SK-N-SH (cell line): ENCODE measurements around the gene SYNGR3. TPM values are rescaled to one million over a fixed set of nuclear protein-coding genes. Genes with fewer than 3 reads are reported as not detected.
A peak's percentile ranks its signal among the peaks of the same experiment; 100 is the strongest.

Experiments
- CTCF ChIA-PET: fragments of 300-600, 350-600 bp; formaldehyde crosslinking; extraction: SDS; loops from one replicate; lab custom pipeline; 2021; lab: Yijun Ruan, JAX
- POLR2A ChIA-PET: fragments of 350-600 bp; sonication (Branson Sonifier 250); formaldehyde crosslinking; extraction: SDS; loops from one replicate; lab custom pipeline; 2020; ENCODE audit warnings: antibody characterized with exemption, inconsistent platforms; lab: Yijun Ruan, JAX
- DNase-seq: peaks from one replicate; pipeline ENCODE4 v3.0.0; 2012
- H2AFZ ChIP-seq: fragments of 200-600 bp; sonication (generic); 2 replicates; pipeline ENCODE4 v1.8.1; 2016; ENCODE audit warnings: antibody characterized with exemption, mild to moderate bottlenecking, low read depth
- H3F3A ChIP-seq: fragments of 200-600 bp; sonication (generic); replicated peaks from 2 replicates; pipeline ENCODE3; 2016; ENCODE audit warnings: antibody characterized with exemption, mild to moderate bottlenecking; ENCODE audit not compliant: insufficient read depth
- H3K27ac ChIP-seq, 2 experiments: fragments of 200-500 bp in 1 of 2; fragments of 200-600 bp in 1 of 2; sonication (Bioruptor generic) in 1 of 2; sonication (generic), shearing (Covaris generic) in 1 of 2; 2 replicates each; pipeline versions ENCODE4 v1.5.1 to v1.6.1; 2014 to 2016; ENCODE audit warnings: low read depth in 2 of 2, inconsistent platforms in 1 of 2, low read length in 1 of 2, mild to moderate bottlenecking in 1 of 2, mixed read lengths in 1 of 2
- H3K27me3 ChIP-seq: fragments of 200-600 bp; sonication (generic), shearing (Covaris generic); 2 replicates; pipeline ENCODE4 v1.6.1; 2016; ENCODE audit warnings: mixed run types; ENCODE audit not compliant: insufficient read depth
- H3K36me3 ChIP-seq, 2 experiments: fragments of 200-500 bp in 1 of 2; fragments of 200-600 bp in 1 of 2; sonication (Bioruptor generic) in 1 of 2; sonication (generic) in 1 of 2; replicated peaks in 1 of 2; 2 replicates each; pipeline versions ENCODE3 to v1.5.1; 2014 to 2016; ENCODE audit warnings: low read length in 1 of 2, mild to moderate bottlenecking in 1 of 2; ENCODE audit not compliant: insufficient read depth in 2 of 2, control insufficient read depth in 1 of 2
- H3K4me1 ChIP-seq, 2 experiments: fragments of 200-500 bp in 1 of 2; fragments of 200-600 bp in 1 of 2; sonication (Bioruptor generic) in 1 of 2; sonication (generic), shearing (Covaris generic) in 1 of 2; 2 replicates each; pipeline versions ENCODE4 v1.5.1 to v1.6.1; 2014 to 2016; ENCODE audit warnings: low read depth in 1 of 2, low read length in 1 of 2, mixed run types in 1 of 2; ENCODE audit not compliant: insufficient read depth in 2 of 2, control insufficient read depth in 1 of 2
- H3K4me2 ChIP-seq: fragments of 200-600 bp; sonication (generic), shearing (Covaris generic); 2 replicates; pipeline ENCODE4 v1.6.1; 2017; ENCODE audit warnings: mixed run types
- H3K4me3 ChIP-seq, 2 experiments: fragments of 200-500 bp in 1 of 2; fragments of 200-600 bp in 1 of 2; sonication (Bioruptor generic) in 1 of 2; sonication (generic), shearing (Covaris generic) in 1 of 2; 2 replicates each; pipeline versions ENCODE4 v1.5.1 to v1.8.1; 2014 to 2016; ENCODE audit warnings: low read depth in 2 of 2, inconsistent platforms in 1 of 2, low read length in 1 of 2, mild to moderate bottlenecking in 1 of 2, mixed read lengths in 1 of 2, moderate library complexity in 1 of 2
- H3K79me2 ChIP-seq: fragments of 200-600 bp; sonication (generic); 2 replicates; pipeline ENCODE4 v1.8.1; 2017; ENCODE audit warnings: mild to moderate bottlenecking; ENCODE audit not compliant: insufficient read depth
- H3K9ac ChIP-seq: fragments of 200-600 bp; sonication (generic); 2 replicates; pipeline ENCODE4 v1.6.1; 2017; ENCODE audit warnings: mixed run types
- H3K9me2 ChIP-seq: fragments of 200-600 bp; sonication (generic); 2 replicates; pipeline ENCODE4 v1.6.1; 2017; ENCODE audit warnings: mixed run types
- H3K9me3 ChIP-seq: fragments of 200-600 bp; sonication (generic); 2 replicates; pipeline ENCODE4 v1.6.1; 2017; ENCODE audit warnings: mixed run types, mild to moderate bottlenecking, moderate library complexity
- H4K20me1 ChIP-seq: fragments of 200-600 bp; sonication (generic); 2 replicates; pipeline ENCODE4 v1.6.1; 2017; ENCODE audit warnings: mild to moderate bottlenecking, mixed run types; ENCODE audit not compliant: insufficient read depth
- CHD2 ChIP-seq: fragments of 150-350 bp; IDR thresholded peaks from 2 replicates; pipeline ENCODE4 v1.6.1; 2018; ENCODE audit warnings: low read length; ENCODE audit not compliant: partially characterized antibody
- EP300 ChIP-seq, 2 experiments: IDR thresholded peaks; 2 replicates each; pipeline versions ENCODE4 v1.4.0 to v1.6.1; 2012; ENCODE audit warnings: borderline replicate concordance in 1 of 2, low read depth in 1 of 2, low read length in 1 of 2
- EZH2phosphoT487 ChIP-seq: fragments of 200-600 bp; sonication (generic); IDR thresholded peaks from 2 replicates; pipeline ENCODE4 v1.6.1; 2017; ENCODE audit warnings: low read depth, mixed run types, mild to moderate bottlenecking, antibody characterized with exemption, moderate library complexity, borderline replicate concordance
- MEF2A ChIP-seq: IDR thresholded peaks from 2 replicates; pipeline ENCODE4 v1.4.0; 2012; ENCODE audit warnings: low read depth, borderline replicate concordance
- POLR2AphosphoS5 ChIP-seq: IDR thresholded peaks from 2 replicates; pipeline ENCODE4 v1.6.1; 2012; ENCODE audit warnings: low read depth, low read length
- RCOR1 ChIP-seq: fragments of 150-350 bp; IDR thresholded peaks from 2 replicates; pipeline ENCODE4 v1.6.1; 2017; ENCODE audit warnings: antibody characterized with exemption, low read length
- RFX5 ChIP-seq: IDR thresholded peaks from 2 replicates; pipeline ENCODE4 v1.6.1; 2012; ENCODE audit warnings: mild to moderate bottlenecking, improper control_type of control experiment, low read length
- TAF1 ChIP-seq: IDR thresholded peaks from 2 replicates; pipeline ENCODE4 v1.6.1; 2012; ENCODE audit warnings: low read depth, mild to moderate bottlenecking, low read length, moderate library complexity, borderline replicate concordance
- TCF12 ChIP-seq: IDR thresholded peaks from 2 replicates; pipeline ENCODE4 v1.4.0; 2012
- YY1 ChIP-seq: IDR thresholded peaks from 2 replicates; pipeline ENCODE4 v1.4.0; 2012; ENCODE audit warnings: low read depth, mild to moderate bottlenecking
- WGBS: methylation state at CpG from one replicate; pipeline ENCODE4 v1.1.6; 2017; ENCODE audit warnings: low lambda C conversion rate; 5-methylcytosine and 5-hydroxymethylcytosine counted together
- polyA plus RNA-seq, 3 experiments: library from polyadenylated mRNA; depleted of rRNA; stranded (reverse); fragments of >200 nt; gene quantifications; 2 replicates each; pipeline ENCODE4 v1.2.3, GENCODE V29; 2012
- TF ChIP-seq, protein P1 (sequence below): IDR thresholded peaks from 2 replicates; pipeline ENCODE4 v1.6.1; 2012; ENCODE audit warnings: mild to moderate bottlenecking, low read depth, low read length, moderate library complexity
- TF ChIP-seq, protein P2 (sequence below): IDR thresholded peaks from 2 replicates; pipeline ENCODE4 v1.4.0; 2012; ENCODE audit warnings: low read depth, borderline replicate concordance
- TF ChIP-seq, protein P3 (sequence below): fragments of 200-600 bp; sonication (generic); IDR thresholded peaks from 2 replicates; pipeline ENCODE4 v1.6.1; 2017; ENCODE audit warnings: antibody characterized with exemption, mild to moderate bottlenecking, moderate library complexity
- TF ChIP-seq, protein P4 (sequence below): IDR thresholded peaks from 2 replicates; pipeline ENCODE4 v1.4.0; 2012; ENCODE audit warnings: low read depth, borderline replicate concordance

Gene SYNGR3
- polyA plus RNA-seq, 1 of the 3 experiments (the other 2 are of a cell fraction) = 10.7 TPM

DNA sequence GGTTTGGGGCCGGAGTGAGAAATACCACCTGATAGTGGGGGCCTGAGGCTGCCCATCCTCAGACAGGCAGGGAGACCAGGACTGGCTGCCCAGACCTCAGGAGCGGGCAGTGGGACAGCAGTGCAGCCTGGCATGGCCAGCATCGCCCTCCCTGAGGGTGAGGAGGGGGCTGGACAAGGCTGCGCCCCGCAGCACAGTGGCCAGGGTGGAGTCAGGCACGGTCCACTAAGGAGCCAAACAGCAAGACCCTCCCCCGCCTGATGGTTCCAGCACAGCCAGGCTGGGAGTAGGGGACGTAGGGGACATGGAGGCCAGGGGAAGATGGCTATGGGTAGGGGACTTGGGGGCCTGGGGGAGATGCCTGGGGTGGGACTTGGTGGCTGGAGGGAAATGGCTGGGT is 16.5 kb downstream of the SYNGR3 start (continued):
- no peak for TF ChIP-seq RFX5
- TF ChIP-seq EP300 (IDR thresholded peaks at IDR 0.05; ENCODE audit: borderline replicate concordance in 1 of 2, low read depth in 1 of 2, low read length in 1 of 2) = no peak
- no peak for TF ChIP-seq MEF2A

DNA sequence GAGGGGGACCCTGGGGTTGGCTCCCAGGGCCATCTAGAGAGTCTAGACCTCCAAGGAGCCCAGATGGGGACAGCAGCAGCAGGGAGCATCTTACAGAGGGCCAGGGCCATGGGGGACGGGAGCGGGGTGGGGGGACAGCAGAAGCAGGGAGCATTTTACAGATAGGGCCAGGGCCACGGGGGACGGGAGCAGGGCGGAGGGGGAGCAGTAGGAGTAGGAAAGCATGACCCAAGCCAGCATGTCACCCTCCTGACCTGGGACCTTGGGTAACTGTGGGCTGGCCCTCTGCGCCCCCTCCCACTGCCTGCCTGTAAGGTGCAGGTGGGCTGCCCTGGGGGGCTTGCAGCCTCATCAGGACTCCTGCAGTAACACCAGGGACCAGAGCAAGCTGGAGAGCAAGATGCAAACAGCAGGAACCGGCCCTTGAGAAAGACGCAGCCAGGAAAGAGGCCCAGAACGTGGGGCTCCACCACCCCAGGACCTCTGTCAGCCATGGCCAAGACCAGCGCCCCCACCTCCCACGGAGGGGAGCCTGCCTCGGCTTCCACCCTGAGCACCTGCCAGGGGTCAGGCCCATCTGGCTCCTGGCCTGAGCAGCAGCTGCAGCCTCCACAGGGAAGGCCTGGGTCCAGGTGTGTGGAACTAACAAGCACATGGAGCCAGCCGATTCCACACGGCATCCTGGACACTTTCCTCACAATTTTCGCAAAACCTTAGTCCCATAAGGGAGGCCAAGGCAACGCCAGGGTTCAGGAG is 17.5 kb downstream of the SYNGR3 start:
- Histone ChIP-seq H3K79me2 (peaks cover 82% of the 10 kb centered on the region), H3K4me3 (peak overlapping the region; percentile 90 to 91; a peak in 3 of 4 replicates)

DNA sequence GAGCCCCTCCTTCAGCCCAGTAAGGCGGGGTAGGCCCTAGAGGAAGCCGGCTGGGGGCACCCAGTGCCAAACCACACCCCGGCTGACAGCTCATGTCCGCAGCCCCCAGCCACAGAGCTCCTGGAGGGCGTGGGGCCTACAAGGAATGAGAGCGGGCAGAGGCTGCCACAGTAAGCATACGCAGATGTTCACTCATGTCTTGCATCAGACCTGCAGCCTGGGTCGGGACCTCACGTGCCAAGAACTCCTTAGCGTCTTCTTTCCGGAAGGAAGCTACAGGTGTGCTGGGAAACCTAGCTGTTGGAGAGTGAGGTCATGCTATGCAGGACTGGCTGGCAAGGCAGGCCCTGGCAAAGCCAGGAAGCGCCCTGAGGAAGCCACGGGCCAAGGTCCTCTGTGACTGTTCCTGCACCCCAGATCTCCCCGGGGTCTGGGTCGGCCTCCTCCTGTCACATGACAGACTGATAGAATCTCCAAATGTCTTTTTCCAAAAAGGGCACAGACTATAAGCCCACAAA is 18.3 kb downstream of the SYNGR3 start:
- Histone ChIP-seq H2AFZ (no peak overlapping the region), H3K27me3 (no peaks in the 10 kb centered on the region), H3K79me2 (peaks cover 74% of the 10 kb centered on the region), H3K4me2 (peak overlapping the region; percentile 97), H3K9me3 (no peaks in the 10 kb centered on the region), H3K4me1 (peaks cover 24 to 61% of the 10 kb centered on the region in 2 experiments; a peak in 3 of 4 replicates), H3K27ac (peak overlapping the region; percentile 19 to 72; a peak in 2 of 4 replicates), H3F3A (peaks cover 15% of the 10 kb centered on the region), H3K36me3 (peaks cover 2 to 11% of the 10 kb centered on the region in 2 experiments), H3K4me3 (peak overlapping the region; percentile 90 to 91), H3K9me2 (no peaks in the 10 kb centered on the region), H3K9ac (peak overlapping the region; percentile 95; the same call in 1 of the 2 replicates), H4K20me1 (peaks cover 61% of the 10 kb centered on the region)
- ChIA-PET POLR2A (interaction anchor here (0.8 to 1.4 kb wide), 2 partner anchors 10 to 147 kb away, joined by 3 to 8 read pairs; partner anchors contain the start of gene TRAF7), CTCF (interaction anchor here (1.1 to 1.7 kb wide), 7 partner anchors 12 to 140 kb away, joined by 3 to 12 read pairs (median 5); partner anchors contain the start of genes NTHL1, RPS2 and TSC2)
- DNase-seq = no peak
- whole genome bisulfite sequencing = 32% methylated on average over 10 of the region's 15 CpGs
- TF ChIP-seq EP300 (IDR thresholded peaks at IDR 0.05; ENCODE audit: borderline replicate concordance in 1 of 2, low read depth in 1 of 2, low read length in 1 of 2) = no peak
- TF ChIP-seq, protein P1, sequence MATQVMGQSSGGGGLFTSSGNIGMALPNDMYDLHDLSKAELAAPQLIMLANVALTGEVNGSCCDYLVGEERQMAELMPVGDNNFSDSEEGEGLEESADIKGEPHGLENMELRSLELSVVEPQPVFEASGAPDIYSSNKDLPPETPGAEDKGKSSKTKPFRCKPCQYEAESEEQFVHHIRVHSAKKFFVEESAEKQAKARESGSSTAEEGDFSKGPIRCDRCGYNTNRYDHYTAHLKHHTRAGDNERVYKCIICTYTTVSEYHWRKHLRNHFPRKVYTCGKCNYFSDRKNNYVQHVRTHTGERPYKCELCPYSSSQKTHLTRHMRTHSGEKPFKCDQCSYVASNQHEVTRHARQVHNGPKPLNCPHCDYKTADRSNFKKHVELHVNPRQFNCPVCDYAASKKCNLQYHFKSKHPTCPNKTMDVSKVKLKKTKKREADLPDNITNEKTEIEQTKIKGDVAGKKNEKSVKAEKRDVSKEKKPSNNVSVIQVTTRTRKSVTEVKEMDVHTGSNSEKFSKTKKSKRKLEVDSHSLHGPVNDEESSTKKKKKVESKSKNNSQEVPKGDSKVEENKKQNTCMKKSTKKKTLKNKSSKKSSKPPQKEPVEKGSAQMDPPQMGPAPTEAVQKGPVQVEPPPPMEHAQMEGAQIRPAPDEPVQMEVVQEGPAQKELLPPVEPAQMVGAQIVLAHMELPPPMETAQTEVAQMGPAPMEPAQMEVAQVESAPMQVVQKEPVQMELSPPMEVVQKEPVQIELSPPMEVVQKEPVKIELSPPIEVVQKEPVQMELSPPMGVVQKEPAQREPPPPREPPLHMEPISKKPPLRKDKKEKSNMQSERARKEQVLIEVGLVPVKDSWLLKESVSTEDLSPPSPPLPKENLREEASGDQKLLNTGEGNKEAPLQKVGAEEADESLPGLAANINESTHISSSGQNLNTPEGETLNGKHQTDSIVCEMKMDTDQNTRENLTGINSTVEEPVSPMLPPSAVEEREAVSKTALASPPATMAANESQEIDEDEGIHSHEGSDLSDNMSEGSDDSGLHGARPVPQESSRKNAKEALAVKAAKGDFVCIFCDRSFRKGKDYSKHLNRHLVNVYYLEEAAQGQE = no peak
- TF ChIP-seq, protein P2, sequence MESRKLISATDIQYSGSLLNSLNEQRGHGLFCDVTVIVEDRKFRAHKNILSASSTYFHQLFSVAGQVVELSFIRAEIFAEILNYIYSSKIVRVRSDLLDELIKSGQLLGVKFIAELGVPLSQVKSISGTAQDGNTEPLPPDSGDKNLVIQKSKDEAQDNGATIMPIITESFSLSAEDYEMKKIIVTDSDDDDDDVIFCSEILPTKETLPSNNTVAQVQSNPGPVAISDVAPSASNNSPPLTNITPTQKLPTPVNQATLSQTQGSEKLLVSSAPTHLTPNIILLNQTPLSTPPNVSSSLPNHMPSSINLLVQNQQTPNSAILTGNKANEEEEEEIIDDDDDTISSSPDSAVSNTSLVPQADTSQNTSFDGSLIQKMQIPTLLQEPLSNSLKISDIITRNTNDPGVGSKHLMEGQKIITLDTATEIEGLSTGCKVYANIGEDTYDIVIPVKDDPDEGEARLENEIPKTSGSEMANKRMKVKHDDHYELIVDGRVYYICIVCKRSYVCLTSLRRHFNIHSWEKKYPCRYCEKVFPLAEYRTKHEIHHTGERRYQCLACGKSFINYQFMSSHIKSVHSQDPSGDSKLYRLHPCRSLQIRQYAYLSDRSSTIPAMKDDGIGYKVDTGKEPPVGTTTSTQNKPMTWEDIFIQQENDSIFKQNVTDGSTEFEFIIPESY = no peak
- no peak for TF ChIP-seq YY1
- TF ChIP-seq POLR2AphosphoS5 = no peak
- TF ChIP-seq TCF12 = no peak
- TF ChIP-seq TAF1 = no peak
- TF ChIP-seq, protein P3, sequence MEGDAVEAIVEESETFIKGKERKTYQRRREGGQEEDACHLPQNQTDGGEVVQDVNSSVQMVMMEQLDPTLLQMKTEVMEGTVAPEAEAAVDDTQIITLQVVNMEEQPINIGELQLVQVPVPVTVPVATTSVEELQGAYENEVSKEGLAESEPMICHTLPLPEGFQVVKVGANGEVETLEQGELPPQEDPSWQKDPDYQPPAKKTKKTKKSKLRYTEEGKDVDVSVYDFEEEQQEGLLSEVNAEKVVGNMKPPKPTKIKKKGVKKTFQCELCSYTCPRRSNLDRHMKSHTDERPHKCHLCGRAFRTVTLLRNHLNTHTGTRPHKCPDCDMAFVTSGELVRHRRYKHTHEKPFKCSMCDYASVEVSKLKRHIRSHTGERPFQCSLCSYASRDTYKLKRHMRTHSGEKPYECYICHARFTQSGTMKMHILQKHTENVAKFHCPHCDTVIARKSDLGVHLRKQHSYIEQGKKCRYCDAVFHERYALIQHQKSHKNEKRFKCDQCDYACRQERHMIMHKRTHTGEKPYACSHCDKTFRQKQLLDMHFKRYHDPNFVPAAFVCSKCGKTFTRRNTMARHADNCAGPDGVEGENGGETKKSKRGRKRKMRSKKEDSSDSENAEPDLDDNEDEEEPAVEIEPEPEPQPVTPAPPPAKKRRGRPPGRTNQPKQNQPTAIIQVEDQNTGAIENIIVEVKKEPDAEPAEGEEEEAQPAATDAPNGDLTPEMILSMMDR = no peak
- no peak for TF ChIP-seq EZH2phosphoT487

More for the DNA sequence above, 17.5 kb downstream of the SYNGR3 start:
- Histone ChIP-seq H3F3A (peaks cover 15% of the 10 kb centered on the region), H3K9me2 (no peaks in the 10 kb centered on the region)
- TF ChIP-seq RCOR1 (no peak), CHD2 (no peak), RFX5 (no peak)
- TF ChIP-seq, protein P4, sequence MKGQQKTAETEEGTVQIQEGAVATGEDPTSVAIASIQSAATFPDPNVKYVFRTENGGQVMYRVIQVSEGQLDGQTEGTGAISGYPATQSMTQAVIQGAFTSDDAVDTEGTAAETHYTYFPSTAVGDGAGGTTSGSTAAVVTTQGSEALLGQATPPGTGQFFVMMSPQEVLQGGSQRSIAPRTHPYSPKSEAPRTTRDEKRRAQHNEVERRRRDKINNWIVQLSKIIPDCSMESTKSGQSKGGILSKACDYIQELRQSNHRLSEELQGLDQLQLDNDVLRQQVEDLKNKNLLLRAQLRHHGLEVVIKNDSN = no peak
- TF ChIP-seq, all 33 proteins: peak for 0
- peak overlapping the region; percentile 95 for H3K9ac ChIP-seq
- no peak overlapping the region for H2AFZ ChIP-seq
- peaks cover 24 to 61% of the 10 kb centered on the region in 2 experiments; a peak in 3 of 4 replicates for H3K4me1 ChIP-seq
- no peaks in the 10 kb centered on the region for H3K9me3 ChIP-seq
- H3K36me3 ChIP-seq = peaks cover 3 to 19% of the 10 kb centered on the region in 2 experiments
- ChIA-PET POLR2A (interaction anchor here (1.4 kb wide), 1 partner anchor 148 kb away, joined by 8 read pairs; the partner anchor contains the start of gene TRAF7), CTCF (interaction anchor here (1.1 to 1.7 kb wide), 2 partner anchors 18 to 40 kb away, joined by 3 to 5 read pairs; partner anchors contain the start of genes NTHL1 and TSC2)
- H3K27me3 ChIP-seq = no peaks in the 10 kb centered on the region
- H4K20me1 ChIP-seq = peaks cover 65% of the 10 kb centered on the region
- H3K4me2 ChIP-seq = peak overlapping the region; percentile 97
- WGBS = 95% methylated on average over 8 of the region's 16 CpGs
- peak overlapping the region in 1 of 2 experiments; percentile 19; a peak in 1 of 4 replicates for H3K27ac ChIP-seq
- DNase-seq = no peak
